NCI-H2107 treated with DMSO at 0.1 percent for 48 hours (cell line): ENCODE results near the gene ETV6.

ENCODE experiments used
- DNase-seq: peaks from one replicate; lab custom pipeline; 2025; ENCODE audit not compliant: unreplicated experiment; lab: John Stamatoyannopoulos, UW

ETV6 gene

DNA sequence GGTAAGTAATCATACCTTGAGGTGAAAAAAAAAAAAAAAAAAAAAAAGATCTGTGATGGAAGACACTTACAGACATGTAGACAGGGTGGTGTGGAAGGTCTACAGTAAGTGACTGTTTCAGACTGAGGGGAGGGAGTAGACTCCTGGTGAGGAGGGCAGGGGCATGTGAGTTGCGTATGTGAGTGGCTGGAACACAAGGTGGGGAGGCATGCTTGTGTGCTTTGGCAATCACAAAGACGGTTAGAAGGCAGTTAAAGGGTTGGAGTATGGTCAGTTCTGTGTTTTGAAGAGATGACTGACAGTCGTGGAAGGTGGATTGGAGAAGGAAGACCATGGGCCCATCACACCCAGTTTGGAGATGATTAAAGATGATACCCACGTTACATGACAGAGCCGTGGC lies 65.2 kb downstream of the ETV6 start:
- no peak for DNase-seq

- DNase-seq, result no peak
These were observed 66.1 kb downstream of the ETV6 start for GRCh38 chr12:11715621-11716020.

GRCh38 chr12:11716794-11717518 lies 67.5 kb downstream of the ETV6 start:
- peak; percentile 64 for DNase-seq

GRCh38 chr12:11717519-11717961 lies 68.1 kb downstream of the ETV6 start:
- no peak for DNase-seq

DNA sequence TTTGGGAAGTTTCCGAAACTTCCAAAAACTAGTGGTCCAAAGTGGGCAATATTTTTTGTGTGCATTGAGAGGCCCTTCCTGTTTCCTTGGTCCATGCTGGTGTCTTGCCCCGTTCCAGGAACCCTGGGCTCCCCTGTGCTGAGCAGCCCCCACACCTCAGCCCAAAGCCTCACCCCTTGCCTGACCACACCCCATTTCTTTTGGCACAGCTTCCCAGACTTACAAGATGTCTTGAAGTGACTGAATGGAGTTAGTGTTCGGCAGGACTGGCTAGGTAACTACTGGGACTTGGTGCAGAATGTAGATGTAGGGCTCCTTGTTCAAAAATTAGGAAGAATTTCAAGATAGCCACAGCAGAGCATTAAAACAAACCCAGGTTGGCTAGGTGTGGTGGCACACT lies 68.6 kb downstream of the ETV6 start:
- no peak for DNase-seq

GRCh38 chr12:11718768-11719253 lies 69.3 kb downstream of the ETV6 start:
- DNase-seq, result peak; percentile 91

DNA sequence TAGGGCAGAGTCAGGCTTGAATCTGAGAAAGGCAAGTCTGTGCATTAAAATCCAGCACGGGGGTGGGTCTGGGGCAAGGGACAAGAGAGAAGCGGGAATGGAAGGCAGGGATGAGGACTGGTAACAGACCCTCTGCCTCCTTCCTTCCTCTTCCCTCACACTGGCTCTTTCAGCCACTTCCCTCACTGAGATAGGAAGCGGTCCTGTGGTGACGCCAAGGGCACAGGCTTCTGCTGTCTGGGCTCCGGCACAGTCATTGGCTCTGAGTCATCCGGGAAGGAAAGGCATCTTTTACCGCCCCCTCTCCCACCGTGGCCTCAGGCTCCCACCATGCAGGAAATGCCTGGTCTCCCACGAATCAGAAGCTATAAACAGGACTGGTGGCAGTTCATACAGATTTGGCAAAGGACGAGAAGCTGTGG lies 70.2 kb downstream of the ETV6 start:
- no peak for DNase-seq

- no peak for DNase-seq
These were observed 72.6 kb downstream of the ETV6 start for GRCh38 chr12:11722071-11722470.

DNA sequence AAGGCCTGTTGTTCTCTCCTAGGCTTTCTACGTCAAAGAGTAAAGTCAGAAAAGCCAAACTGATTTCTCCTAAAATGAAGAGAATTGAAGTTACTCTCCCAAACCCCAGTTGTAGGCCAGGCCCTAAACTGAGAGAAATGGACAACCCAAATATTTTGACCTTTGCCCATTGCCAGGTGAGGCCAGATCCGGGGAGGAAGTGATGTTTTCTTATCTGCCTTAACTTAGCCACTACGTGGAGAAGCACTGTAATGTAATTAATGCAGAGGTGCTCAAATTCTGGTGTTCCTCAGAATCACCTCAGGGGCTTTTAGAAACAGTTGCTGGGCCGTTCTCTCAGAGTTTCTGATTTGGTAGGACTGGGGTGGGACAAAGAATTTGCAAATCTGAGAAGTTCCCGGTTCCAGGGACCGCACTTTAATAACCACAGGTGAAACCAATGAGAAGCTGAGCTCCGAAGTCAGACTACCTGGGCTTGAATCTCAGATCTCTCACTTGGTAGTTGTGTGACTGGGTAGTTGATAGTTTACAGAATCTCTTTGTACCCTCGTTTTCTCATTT lies 73.2 kb downstream of the ETV6 start:
- no peak for DNase-seq

- DNase-seq, result peak; percentile 97
These were observed 74.5 kb downstream of the ETV6 start for GRCh38 chr12:11723993-11724392.

DNA sequence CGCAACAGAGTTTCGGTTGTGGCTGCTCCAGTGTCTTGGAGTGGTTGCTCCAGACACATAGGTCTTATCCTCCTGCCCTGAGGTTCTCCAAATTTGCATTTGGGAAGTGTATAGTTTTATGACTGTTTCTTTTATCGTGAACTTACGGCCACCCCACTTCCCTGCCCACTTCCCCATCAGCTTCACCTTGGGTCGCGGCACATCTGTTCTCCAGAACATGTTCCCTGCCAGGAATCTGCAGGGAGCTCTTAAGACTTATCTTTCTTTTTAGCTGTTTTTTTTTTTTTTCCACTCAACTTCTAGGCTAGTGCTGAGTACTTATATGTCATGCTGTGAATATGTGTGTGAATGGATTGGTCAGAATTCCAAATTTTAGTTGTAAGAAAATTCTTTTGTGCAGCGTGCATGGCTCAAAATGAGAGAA lies 75.4 kb downstream of the ETV6 start:
- no peak for DNase-seq

- DNase-seq, result no peak
These were observed 76.2 kb downstream of the ETV6 start for GRCh38 chr12:11725686-11726085.

DNA sequence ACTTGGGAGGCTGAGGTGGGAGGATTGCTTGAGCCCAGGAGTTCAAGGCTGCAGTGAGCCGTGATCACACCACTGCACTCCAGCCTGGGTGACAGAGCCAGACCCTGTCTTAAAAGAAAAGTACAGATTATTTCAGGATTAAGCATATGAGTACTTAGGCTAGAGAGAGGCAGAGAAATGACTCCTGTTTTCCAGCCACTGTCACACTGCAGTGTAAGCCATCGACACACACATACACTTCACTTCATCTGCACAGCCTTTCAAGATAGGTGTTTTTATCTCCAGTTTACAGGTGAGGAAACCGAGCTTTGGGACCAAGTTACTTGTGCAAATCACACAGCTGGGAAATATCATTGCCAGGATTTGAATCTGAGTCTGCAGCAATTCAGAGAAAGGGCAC lies 77.2 kb downstream of the ETV6 start:
- DNase-seq, result no peak

DNA sequence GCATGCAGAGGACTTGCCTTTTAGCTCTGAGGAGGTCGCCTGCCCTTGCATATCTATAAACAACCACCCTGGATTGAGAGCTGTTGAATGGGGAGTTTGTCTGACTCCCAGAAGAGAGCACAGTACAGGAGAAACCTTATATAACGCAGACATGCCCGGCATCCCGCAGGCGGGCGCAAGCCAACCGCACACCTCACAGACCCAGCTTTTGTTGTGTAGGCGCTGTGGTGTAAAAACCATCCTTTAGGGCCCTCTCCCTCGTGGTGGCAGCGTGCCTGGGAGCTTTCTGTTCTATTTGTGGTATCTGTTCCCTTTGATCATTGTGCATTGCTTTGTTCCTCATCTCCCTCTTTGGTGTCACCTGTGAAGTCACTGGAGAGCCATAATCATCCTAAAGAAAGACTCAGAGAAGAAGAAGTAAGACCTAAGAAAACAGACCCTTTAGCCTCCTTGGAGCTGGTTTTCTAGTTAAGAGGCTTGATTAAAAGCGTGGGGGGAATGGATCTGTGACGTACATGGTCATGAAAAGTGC lies 77.7 kb downstream of the ETV6 start:
- peak; percentile 89 for DNase-seq

GRCh38 chr12:11728154-11728755 lies 78.8 kb downstream of the ETV6 start:
- DNase-seq, result no peak

GRCh38 chr12:11729008-11729407 lies 79.5 kb downstream of the ETV6 start:
- DNase-seq, result peak; percentile 66

GRCh38 chr12:11729439-11730150 lies 80.1 kb downstream of the ETV6 start:
- DNase-seq, result no peak

- DNase-seq, result no peak
These were observed 81.0 kb downstream of the ETV6 start for GRCh38 chr12:11730299-11731041.

DNA sequence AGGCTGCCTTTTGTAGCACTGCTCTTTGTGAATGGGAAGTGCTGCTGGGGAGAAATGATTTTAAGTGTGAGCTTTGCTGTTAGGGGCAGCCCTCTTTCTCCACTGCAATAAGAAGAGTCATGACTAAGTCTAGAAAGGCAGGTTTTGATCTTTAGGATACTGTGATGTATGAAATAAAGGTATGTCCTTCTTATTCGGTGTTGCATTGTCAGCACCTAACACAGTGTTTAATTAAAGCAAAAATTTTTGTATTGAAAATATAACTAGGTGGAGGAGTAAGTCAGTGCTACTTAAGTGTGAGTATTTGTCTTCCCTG lies 81.5 kb downstream of the ETV6 start:
- DNase-seq, result no peak

DNA sequence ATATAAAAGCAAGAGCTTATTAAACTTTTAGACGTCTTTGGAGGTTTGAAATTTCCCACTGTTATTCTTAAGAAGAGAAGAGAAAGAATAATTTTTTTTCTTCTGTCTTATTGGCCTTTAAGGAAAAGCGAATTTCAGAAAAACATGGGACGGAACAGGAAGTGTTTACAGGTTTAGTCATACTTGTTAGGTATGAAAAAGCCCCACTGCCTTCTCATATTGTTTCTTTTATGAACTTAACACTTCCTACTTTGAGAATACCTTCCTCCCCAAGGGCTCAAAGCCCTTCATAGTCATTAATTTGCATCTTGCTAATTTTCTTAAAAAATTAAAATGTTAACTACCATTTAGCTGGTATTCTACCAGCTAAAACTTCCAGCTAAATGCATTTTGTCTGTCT lies 82.0 kb downstream of the ETV6 start:
- no peak for DNase-seq

DNA sequence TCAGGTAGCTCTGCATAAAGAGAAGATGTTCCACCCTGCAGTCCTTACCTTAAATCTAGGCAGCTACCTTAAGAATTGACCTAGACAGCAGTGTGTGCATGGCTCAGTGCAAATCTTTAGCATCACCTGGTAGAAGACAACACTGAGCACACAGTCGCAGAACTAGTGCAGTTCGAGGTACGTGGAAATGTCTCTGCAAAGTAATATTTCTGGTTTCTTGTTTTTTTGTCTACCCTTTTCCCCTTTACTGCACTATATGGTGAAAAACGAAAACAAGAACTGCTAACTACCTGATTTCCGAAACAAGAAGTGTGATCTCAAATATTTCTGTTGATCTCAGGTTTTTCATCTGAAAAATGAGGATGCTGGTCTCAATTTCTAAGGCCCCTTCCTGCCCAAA lies 82.5 kb downstream of the ETV6 start:
- no peak for DNase-seq
